Measurements from ENCODE around the gene UNCX.
"Not testable (repeated sequence)": the region's sequence is repeated elsewhere in the genome, so short reads cannot be mapped to it uniquely, and the experiment has no call there.

The UNCX gene

GRCh38 chr7:1260244-1260635 is 27.6 kb downstream of the UNCX start:
- no peak for DNase-seq

DNA sequence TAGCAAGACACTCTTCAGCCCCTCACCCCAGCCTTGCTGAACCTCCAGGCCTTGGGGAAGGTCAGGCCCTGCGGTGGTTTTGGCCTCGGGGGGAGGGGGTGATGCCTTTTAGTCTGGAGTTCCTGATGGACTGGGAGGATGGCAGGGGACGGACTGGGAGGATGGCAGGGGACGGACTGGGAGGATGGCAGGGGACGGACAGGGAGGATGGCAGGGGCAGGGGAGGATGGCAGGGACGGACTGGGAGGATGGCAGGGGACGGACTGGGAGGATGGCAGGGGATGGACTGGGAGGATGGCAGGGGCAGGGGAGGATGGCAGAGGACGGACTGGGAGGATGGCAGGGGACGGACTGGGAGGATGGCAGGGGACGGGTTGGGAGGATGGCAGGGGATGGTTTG is 28.4 kb downstream of the UNCX start:
- DNase-seq, result not testable (repeated sequence)

DNA sequence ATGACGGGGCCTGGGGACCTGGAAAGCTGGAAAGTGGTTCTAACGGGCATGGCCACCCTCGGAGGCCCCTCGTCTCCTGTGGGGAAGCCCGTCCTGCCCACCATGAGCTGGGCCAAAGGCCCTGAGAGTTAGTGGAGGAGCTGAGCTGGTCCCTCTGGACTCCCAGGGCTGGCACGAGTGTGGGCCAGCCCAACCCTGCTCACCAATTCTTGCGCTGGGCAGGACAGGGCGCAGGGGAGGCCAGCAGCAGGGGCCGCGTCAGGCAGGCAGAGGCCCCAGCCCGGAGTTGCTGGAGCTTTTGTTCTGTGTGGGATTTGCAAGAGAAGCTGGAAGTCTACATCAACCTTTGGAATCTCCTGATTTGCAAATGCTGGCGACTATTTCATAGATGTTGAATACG is 29.8 kb downstream of the UNCX start:
- DNase-seq, result no peak

DNA sequence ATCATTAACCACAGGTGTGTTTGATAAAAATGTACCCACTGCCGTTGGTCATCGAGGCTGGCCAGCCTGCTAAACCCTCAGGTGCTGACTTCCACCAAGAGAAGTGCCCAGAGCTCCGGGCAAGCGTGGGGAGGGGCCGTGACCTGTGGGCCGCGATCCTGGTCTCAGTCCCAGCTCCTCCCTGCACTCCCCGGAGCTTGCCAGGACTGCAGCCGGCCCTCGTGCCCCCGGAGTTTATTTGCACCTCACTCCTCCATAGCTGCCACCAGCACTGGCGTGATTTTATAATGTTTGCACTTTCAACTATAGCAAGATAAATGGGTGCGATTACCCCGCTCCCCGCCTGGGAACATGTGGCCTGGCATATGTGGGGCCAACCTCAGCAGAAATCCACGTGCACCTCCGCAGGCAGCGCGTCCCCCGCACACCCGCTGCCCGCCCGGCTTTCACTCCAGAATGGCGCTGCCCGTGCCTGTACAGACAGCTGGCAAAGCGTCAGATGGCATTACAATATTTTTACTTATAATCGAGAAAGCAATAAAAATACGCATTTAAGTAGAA is 30.8 kb downstream of the UNCX start:
- no peak for DNase-seq

DNA sequence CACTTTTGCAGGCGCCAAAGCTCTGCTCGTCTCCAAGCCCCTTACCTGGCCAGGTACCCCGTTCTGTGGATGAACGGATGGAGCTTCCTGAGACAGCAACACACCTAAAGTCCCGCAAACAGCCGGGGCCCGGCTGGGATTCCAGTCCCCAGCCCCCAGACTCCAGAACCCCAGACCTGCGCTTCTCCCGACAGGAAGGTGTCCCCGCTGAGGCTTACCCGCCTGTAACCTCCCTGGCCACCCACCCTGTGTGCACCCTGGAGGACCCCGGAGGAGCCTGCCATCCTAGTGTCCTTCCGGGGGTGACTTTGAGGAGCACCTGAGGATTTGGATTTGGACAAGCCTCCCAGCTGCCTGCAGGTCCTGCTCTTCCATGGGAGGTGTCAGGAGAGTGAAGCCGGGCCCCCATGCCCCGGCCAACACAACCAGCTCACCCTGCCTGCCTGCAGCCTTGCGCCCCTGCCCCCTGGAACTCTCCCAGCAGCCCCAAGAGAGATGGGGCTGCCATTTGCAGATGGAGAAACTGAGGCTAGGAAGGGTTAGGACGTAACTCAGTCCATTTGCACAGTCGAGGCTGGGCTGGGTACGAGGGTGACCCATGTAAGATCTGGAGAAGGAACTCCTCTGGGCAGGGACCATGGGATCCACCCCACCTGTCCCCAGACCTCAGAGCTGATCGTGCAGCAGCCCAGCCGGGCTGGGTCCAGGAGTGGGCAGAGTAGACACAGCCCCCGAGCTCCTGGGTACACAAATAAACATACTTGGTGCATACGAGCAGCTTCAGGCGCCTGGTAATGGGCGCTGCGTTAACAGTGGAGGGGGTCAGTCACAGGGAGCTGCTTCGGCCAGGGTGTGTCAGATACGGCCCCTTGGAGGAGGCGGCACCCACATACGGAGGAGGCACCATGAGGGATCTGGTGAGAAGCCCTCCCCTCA is 31.9 kb downstream of the UNCX start:
- no peak for DNase-seq

GRCh38 chr7:1267016-1267900 is 34.6 kb downstream of the UNCX start:
- DNase-seq, result no peak

DNA sequence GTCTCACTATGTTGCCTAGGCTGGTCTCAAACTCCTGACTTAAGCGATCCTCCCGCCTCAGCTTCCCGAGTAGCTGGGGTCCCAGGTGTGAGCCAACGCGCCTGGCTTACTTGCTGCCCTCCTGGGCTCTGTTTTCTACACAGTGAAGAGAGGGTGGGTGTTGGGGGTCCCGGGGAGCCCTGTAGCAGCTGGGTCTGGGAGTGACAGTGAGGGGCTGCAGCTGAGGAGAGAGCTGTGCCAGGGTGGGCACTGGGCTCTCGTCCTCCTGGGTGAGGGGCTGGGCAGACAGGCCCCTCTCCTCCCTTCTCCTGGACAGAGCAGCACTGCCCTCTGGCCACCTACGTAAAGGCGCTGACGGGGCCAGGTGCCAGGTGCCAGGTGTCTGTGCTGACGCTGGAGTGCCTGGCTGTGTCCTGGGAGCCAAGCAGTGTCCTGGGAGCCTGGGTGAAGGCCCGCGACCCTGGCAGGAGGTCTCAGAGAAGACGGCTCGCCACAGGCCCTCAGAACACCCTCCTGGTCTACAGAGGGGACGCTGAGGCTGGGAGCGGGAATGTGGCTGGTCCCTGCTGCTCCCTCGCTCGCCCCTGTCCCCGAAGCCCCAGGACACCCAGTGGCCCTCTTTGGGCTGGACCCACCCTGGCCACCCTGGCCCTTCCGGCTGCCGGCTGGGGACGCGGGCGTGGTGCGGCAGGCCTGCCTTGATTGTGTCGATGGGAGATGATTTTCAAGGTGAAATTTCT is 35.6 kb downstream of the UNCX start:
- DNase-seq, result no peak

DNA sequence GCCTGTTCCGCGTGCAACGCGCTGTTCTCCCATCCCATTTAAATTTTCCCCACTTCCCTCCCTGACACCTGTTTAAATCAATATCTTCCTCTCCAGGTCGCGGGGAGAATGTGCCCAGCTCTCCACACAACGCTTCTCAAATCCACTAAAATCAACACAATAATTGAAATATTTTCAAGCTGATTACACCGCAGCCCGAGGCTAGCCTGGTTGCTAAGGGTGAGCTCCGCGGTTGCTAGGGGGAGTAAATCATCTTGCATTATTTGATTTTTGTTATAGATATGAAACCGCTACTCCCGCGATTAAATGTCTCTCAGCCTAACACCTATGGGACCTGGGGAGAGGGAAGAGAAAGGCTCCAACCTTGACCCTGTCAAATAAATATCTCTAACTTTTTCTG is 36.2 kb downstream of the UNCX start:
- no peak for DNase-seq

DNA sequence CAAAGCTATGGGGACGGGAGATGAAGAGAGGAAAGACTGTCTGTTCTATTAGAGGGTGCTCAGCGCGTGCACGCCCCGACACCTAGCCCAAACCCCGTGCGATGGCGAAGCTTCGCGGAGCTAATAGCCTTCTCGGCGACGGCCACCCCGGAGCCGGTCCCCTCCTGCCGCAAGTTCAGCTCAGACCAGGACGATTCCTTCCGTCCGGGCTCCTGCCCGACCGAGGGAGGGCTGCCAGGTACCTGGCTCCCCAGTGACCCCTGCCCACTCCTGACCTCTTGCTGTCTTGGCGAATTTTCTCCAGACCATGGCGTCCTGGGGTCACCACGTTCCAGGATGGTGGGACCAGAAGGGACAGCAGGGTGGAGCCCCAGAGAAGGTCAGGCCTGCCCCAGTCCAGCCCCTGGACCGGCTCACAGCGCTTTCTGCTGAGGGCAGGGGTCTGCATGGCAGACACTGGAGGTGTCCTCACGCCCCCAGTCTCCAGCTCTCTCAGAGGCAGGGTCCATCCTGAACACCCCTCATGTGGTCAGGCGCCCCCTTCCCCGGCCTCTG is 36.7 kb downstream of the UNCX start:
- no peak for DNase-seq

DNA sequence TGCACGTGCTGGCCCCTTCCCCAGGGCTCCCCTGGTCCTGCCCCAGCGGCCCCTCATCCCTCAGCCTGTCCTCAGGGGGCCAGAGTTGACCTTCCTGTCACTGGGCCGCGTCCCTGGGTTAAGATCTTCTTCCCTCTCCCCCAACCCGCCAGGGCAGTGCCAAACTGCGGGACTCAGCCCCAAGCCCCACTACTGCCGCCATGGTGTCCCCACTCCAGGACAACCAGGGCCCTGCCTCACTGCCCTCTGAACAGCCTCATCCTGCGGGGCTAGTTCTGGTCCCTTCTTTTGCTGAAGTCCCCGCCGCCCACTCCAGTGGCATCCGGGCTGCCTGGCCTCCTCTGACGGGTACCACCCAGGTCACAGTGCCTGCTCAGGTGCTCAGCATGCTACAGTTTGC is 37.5 kb downstream of the UNCX start:
- DNase-seq, result no peak

DNA sequence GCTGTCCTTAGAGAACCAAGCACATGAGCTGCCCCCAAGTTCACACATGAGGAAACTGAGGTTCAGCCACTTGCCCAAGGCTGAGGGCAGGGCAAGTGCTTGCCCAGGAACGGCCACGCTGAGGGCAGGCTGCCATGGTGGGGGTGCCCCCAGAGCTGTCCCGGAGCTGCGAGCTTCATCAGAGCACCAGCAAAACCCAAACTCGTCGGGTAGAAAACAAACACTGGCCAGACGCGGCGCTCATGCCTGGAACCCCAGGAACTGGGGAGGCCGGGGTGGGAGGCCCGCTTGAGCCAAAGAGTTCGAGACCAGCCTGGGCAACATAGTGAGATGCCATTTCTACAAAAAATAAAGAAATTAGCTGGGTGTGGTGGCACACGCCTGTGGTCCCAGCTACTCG is 38.4 kb downstream of the UNCX start:
- no peak for DNase-seq

GRCh38 chr7:1271656-1272055 is 39.0 kb downstream of the UNCX start:
- no peak for DNase-seq

GRCh38 chr7:1272136-1272535 is 39.5 kb downstream of the UNCX start:
- DNase-seq, result not testable (repeated sequence)

DNA sequence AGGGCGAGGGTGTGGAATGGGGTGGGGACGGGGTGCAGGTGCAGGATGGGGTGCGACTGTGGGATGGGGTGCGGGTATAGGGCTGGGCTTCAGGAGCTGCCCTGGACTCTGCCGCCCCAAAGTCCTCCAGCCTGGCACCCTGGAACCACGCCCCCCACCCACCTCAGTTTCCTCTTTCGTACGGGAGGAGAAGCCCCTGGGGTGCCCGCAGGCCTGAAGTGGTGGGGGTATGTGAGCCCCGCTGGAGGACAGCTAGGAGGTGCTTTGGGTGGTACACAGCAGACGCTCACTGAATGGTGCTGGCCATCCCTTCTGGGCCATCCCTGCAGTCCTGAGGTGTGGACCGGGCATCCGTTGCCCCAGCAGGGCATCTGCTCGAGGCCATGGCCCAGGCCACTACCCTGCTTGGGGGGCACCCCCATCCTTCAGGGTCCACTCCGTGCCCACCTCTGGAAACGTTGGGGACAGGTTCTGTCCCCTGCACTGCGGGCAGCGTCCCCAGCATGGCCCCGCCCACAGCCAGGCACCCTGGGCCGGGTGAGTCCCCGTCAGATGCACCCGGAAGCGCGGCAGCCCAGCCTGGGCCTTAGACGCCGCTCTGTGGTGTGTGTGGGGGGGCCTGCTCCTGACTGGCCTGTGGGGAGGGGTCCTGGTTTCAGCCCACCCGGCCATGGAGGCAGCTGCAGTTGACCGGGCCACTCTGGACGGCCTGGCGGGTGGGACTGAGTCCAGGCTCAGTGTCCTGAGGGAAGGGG is 41.6 kb downstream of the UNCX start:
- DNase-seq, result no peak

GRCh38 chr7:1274876-1275375 is 42.3 kb downstream of the UNCX start:
- no peak for DNase-seq

GRCh38 chr7:1275451-1276381 is 43.0 kb downstream of the UNCX start:
- DNase-seq, result no peak

GRCh38 chr7:1276626-1277175 is 44.0 kb downstream of the UNCX start:
- no peak for DNase-seq

- DNase-seq, result no peak
Measured at GRCh38 chr7:1278543-1278942, 45.9 kb downstream of the UNCX start.

DNA sequence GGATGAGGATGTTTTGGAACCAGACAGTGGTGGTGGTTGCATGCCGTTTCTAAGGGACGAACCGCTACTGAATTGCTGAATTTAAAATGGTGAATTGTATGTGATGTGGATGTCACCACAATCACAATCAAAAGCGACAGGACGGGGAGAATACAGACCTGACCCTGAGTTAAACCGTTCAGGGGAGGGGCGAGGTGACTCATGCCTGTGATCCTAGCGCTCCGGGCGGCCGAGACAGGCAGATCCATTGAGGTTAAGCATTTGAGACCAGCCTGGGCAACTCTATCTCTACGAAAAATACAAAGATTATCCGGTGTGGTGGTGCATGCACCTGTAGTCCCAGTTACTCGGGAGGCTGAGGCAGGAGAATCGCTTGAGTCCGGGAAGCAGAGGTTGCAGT is 46.4 kb downstream of the UNCX start:
- no peak for DNase-seq

DNA sequence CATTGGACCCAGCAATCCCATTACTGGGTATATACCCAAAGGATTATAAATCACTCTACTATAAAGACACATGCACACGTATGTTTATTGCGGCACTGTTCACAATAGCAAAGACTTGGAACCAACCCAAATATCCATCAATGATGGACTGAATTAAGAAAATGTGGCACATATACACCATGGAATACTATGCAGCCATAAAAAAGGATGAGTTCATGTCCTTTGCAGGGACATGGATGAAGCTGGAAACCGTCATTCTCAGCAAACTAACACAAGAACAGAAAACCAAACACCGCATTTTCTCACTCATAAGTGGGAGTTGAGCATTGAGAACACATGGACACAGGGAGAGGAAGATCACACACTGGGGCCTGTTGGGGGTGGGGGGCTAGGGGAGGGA is 47.2 kb downstream of the UNCX start:
- DNase-seq, result not testable (repeated sequence)
